ENCODE results near the gene EYA2.
"Not testable (repeated sequence)": the region's sequence is repeated elsewhere in the genome, so short reads cannot be mapped to it uniquely, and the experiment has no call there.

EYA2 gene

GRCh38 chr20:46959081-46959692, 64.5 kb downstream of the EYA2 start:
- no peak for DNase-seq

DNA sequence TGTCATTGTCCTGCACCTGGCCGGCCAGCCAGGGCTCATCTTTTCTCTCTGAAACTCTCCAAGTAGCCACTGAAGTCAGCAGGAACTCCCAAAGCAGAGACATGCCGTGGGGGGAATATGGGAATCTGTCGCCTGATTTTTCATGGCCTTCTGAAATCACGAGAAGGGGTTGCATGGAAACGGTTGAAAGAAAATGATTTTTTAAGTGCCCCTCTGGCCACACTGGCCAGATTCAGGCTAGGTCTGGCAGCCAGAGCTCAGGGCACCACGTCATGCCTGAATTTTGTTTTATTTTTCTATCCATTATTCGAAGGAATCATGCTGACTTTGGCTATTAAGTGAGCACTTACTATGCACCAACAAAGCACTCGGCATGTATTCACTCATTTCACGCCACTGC, 65.2 kb downstream of the EYA2 start:
- no peak for DNase-seq

DNA sequence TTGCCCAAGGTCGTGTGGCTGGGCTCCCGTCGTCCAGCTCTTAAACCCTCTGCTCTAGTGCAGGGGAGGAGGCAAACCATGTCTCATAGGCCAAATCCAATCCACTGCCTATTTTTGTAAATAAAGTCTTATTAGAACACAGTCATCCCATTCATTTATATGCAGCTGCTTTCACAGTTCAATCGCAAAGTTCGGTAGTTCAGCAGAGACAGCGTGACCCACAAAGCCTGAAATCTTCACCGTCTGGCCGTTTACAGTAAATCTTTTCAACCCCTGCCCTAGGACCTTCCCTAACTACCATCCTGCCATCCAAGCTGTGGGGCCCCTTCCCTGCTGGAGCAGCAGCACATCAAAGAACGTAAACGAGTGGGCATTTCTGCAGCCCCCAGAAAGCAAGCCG, 65.9 kb downstream of the EYA2 start:
- DNase-seq, result no peak

DNA sequence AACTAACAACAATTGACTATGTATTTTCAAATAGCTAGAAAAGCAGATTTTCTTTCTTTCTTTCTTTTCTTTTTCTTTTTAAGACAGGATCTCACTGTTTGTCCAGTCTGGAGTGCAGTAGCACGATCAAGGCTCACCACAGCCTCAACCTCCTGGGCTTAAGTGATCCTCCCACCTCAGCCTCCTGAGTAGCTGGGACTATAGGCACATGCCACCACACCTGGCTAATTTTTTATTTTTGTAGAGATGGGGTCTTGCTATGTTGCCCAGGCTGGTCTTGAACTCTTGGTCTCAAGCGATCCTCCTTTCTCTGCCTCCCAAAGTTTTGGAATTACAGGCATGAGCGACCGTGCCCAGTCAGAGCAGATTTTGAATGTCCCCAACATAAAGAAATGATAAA, 67.3 kb downstream of the EYA2 start:
- DNase-seq, result not testable (repeated sequence)

DNA sequence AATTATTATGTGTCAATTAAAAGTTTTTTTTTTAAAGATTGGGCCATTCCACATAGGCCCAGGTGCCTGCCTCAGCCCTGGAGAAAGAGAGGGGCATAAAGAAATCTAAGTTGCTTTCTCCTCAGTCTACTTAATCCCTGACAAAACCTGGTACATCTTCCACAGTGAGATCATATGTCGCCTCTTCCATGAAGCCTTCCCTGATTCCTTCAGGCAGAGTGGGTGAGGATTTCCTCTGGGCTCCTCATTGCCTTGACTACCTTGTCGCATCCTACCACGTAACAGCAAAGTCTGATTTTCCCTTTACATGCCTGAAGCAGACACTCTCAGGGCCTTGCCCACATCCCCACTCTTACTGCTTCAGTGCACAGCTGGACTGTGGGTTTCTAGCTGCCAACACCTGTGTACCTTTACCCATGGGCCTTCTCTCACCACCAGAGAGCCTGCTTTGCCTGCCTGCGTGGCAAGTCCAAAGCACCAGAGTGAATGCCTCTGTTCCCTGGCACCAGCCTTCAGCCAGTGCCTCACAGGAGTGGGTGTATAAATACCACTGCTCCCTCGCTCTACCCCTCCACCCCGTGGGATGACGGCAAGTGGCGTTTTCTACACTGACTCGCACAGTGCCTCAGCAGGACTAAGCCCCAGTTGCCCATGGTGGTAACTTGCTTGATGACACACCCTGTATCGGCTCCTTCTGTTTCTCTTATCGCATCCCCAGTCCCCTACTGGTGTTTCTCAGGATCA, 68.0 kb downstream of the EYA2 start:
- no peak for DNase-seq

DNA sequence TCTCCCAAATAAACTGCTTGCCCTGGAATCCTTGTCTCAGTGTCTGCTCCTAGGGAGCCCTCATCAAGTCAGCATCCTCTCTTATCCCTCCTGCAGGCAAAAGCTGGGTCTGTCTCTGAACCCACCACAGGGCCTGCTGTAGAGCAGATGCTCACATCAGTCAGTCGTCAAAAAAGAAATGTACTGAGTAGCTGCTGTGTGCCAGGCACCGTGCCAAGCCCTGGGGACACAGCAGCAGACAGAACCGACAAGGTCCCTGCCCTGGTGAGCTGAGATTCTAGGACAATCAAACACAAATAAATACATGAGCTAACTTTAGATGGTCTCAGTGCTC, 68.5 kb downstream of the EYA2 start:
- no peak for DNase-seq

DNA sequence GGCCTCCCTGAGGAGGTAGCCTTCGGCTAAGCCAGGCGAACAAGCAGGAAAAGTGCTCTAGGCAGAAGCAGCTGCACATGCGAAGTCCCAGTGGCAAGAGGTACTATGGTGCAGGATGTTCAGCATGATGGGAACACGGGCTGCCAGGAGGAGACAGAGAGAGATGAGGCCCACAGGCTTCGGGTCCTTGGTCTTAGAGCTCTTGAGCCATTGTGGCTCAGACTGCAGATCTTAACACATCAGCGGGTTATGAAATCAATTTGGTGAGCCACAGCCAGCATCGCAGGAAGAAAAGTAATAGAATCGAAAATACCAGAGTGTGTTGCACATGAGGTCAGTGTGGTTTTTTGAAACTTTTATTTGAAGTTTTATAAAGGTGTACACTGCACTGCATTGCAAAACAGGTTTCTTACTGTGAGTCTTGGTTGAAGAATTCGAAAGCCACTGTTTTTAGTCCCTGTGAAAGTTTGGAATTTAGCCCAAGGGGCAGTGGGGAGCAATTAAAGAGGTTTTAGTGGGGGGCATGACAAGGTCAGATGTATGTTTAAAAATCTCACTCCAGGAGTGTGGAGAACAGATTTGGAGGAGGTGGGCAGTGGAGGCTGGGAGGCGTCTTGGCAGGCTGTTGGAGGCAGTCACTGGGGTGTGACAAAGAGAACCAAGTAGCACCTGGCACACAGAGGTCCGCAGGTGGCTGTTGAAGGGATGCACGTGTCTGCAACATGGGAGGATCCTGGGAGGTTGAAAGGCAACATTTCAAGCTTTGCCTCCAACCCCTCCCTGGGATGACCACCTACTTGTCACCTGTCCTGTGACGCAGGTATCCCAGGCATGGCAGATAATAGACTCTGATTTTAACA, 69.3 kb downstream of the EYA2 start:
- DNase-seq, result no peak

GRCh38 chr20:46964618-46965455, 70.2 kb downstream of the EYA2 start:
- DNase-seq, result no peak

GRCh38 chr20:46965477-46965876, 70.8 kb downstream of the EYA2 start:
- DNase-seq, result no peak

DNA sequence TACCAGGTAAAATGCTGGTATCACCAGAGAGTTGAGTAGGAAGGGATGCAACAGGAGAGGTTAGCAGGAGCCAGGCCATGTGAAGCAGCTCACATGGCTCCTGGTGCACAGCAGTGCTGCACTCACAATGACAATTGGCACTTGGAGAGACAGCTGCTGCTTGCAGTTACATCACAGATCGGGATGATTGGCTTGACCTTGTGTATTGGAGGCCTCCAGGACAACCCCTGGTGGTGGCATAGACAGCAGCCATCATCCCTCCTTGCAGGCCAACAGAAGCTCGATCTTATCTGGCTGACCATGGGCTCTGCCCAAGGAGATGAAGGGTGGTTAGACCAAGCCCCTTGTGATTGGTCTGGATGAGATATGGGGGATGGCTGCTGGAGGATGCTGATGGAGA, 73.0 kb downstream of the EYA2 start:
- no peak for DNase-seq

- DNase-seq, result no peak
Measured at GRCh38 chr20:46970937-46971630, 76.4 kb downstream of the EYA2 start.

GRCh38 chr20:46973766-46974165, 79.1 kb downstream of the EYA2 start:
- no peak for DNase-seq

DNA sequence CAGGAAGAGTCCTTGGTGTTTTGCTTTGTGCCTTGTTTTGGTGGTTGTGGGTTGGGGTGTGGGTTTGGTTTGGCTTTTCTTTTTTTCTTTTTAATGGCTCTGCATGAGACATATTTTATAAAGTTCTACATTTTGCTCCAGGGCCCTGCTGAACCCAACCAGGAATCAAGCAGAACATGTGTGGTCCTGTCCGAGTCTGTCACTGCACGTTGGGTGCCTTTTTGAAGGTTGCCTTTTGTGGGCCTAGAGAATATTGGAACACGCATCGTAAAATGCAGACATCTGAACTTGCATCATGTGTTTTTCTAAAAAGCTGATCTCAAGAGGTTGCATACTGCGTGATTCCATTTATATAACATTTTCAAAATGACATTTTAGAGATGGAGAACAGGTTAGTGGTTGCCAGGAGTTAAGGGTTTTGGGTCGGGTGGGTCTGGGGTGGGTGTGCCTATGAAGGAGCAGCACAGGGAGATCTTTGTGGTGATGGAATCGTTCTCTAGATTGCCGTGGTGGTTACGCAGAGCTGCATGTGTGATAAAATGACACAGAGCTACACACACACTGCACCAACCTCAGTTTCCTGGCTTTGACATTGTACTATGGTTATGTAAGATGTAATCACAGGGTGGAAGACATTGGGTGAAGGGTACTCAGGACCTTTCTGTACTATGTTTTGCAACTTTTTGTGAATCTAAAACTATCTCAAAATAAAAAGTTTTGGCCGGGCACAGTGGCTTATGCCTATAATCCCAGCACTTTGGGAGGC, 80.2 kb downstream of the EYA2 start:
- no peak for DNase-seq

GRCh38 chr20:46975976-46976375, 81.3 kb downstream of the EYA2 start:
- DNase-seq, result no peak

GRCh38 chr20:46977204-46977603, 82.6 kb downstream of the EYA2 start:
- DNase-seq, result no peak

GRCh38 chr20:46977909-46978588, 83.4 kb downstream of the EYA2 start:
- DNase-seq, result no peak

DNA sequence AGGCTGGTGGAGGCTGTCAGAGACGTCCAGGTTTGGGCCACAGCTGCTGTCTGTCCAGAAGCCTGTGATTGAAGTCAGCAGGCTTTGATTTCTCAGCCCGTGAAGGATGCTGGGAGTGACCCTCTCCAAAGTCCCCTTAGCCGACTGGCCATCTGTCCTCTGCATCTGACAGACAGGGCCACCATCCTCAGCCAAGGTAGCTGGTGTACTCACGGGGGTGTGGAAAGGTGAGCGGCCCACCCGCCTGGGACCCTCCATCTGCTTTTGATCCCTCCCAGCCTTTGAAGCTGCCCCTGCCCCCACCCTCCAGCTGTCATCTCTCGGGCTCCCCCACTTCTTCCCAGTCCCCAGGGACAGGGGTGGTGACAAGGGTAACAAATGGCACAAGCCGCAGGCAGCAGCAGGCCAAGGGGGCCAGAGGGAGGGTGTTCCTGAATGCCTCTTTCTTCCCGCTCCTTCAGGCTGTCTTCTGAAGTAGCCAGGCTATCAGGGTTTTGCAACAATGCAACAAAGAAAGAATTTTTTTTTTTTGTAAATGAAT, 84.4 kb downstream of the EYA2 start:
- DNase-seq, result no peak

DNA sequence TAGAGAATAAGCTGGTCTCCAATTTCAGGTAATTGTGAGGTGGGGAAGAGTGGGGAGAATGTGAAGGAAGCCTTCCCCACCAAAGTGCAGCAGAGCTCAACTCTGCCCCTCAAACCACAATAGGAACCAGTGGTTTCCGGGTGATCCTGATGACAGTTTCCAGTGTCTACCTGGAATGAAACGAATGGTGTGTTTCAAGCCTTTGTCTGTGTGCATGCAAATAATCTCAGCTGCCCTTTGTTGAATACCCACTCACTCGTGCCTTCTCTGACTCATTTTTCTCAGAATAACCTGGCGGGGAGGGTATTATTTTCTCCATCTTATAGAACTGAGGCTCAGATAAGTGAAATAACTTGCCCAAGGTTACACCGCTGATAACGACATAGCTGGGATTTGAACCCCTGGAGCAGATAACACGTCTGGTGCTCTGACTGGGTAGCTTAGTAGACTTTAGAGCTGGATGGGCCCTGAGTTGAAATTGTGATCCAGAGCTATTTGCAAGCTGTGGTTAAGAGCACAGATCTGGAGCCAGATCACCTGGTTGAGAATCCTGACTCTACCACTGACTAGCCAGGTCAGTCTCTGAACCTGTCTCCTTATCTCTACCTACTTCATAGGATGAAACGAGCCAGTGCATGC, 85.1 kb downstream of the EYA2 start:
- no peak for DNase-seq

DNA sequence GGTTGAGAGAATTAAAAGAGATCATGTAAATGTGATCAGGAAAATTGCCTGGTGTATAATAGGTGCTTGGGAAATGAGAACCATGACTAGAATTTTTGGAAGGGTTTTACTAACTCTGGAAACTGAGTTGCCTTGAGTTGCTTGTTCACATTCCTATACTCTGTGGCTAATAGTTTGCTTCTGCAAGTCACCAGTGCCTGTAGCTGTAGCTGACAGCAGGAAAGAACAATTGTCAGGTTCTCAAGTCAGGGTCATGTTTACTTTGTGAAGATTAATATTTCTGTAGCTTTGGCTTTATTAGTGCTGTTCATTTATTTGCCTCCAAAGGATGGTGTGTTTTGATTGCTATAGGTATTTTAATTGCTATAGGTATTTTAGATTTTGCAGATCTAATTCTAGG, 86.5 kb downstream of the EYA2 start:
- DNase-seq, result no peak

GRCh38 chr20:46983466-46983865, 88.8 kb downstream of the EYA2 start:
- DNase-seq, result no peak

All from NCI-H1417 treated with DMSO at 0.1 percent for 48 hours (cell line).